HG02642 (cell line): ENCODE results near the gene HSD17B3.
"Not testable (repeated sequence)": the region's sequence is repeated elsewhere in the genome, so short reads cannot be mapped to it uniquely, and the experiment has no call there.

Source experiments
- ATAC-seq: cut with Tn5 transposase; IDR thresholded peaks from one replicate; pipeline ENCODE4 v1.9.1; 2021; ENCODE audit warnings: mild to moderate bottlenecking; ENCODE audit not compliant: unreplicated experiment, poor library complexity

HSD17B3 gene

DNA sequence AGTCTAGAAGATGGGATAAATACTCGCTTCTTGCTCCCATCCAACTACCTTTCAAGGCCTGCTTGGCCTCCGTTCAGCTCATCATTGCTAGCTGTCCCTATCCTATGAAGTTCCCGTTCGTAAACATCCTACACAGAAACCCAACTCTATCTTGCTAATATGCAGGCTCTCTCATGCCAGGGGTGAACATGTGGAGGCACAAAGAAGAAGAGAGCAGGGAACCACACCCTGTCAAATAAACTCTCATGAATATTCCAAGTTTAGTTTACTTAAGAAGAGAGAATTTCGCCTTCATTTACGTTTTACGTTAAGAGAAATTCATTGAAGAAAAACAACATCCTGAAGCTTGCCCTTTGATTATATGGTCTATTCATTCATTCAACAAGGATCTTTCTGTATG is 7.9 kb upstream of the HSD17B3 start:
- ATAC-seq, result no peak

DNA sequence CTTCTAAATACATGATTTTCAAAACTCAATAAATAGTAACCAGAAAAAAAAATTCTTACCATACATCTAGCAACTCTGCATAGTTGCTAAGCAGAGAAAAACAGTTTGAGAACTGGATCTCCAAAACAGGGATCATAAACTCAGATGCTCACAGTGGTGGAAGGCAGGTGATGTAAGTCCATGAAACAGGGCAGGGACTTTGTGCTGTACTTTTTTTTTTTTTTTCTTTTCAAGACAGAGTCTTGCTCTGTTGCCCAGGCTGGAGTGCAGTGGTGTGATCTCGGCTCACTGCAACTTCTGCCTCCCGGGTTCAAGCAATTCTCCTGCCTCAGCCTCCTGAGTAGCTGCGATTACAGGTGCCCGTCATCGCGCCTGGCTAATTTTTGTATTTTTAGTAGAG is 5.0 kb upstream of the HSD17B3 start:
- not testable (repeated sequence) for ATAC-seq

- no peak for ATAC-seq
Measured at GRCh38 chr9:96305171-96305570, 3.2 kb upstream of the HSD17B3 start.

- no peak for ATAC-seq
Measured at GRCh38 chr9:96304230-96304629, 2.3 kb upstream of the HSD17B3 start.

- ATAC-seq, result no peak
Measured at GRCh38 chr9:96299823-96300222, 2.2 kb downstream of the HSD17B3 start.

DNA sequence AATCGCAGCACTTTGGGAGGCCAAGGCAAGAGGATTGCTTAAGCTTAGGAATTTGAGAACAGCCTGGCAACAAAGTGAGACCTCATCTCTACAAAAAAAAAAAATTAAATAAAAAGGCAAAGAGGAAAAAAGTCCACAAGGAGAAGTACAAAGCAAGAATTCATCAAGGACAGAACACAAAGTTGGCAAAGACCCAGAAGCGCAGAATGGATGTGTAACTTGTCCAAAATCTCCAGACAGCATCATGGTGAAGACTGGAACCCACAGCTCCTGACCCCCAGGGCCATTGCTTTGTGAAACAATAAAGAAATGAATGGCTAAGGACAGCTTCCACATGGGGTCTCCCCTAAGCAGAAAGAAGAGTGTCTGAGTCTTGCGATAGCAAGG is 7.8 kb downstream of the HSD17B3 start:
- ATAC-seq, result no peak

DNA sequence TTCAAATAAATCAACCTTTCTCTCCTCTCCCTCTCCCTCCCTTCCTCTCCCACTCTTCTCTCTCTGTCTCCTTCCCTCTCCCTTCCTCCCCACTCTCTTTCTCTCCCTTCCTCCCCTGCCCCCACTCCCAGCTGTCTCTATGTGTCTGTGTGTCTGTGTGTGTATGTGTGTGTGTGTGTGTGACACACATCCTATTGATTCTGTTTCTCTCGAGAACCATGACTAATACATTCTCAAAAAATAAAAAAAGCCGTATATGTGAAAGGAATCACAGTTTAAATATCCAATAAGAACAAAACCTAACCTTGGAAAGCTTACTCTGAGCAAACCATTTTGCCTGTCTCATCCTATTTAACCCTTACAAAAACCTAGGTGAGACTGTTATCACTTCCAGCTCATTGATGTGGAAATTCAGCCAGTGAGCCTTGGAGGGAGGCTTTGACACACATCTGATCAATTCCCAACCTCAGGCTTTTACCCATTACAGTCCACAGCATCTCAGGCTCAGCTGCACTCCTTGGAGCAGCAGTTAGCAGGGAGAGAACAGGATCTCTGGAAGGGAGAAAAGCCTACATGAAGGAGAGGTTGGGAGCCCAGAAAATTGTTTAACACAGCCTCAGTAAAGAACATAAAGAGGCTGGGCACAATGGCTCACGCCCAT is 8.3 kb downstream of the HSD17B3 start:
- ATAC-seq, result no peak

DNA sequence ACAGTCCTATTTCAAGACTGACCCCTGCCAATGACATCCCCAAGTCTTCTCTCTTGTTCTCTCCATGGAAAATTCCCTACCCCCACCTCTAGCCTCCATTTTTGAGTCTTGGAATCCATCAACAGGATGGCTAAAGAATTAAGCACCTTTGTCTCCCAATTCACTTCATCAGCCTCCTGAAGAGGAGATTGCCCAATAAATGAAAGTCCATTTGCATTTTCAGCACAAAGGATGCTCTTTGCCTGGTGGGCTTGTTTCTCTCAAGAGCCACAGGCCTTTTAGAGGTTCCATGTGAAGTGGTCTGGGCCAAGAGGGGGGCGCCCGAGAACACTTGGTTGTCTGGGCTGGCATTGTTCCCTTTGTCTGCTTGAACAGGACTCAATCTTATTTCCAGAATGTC is 12.6 kb downstream of the HSD17B3 start:
- ATAC-seq, result no peak

GRCh38 chr9:96281641-96282040 is 20.3 kb downstream of the HSD17B3 start:
- ATAC-seq, result no peak

GRCh38 chr9:96279932-96280331 is 22.0 kb downstream of the HSD17B3 start:
- no peak for ATAC-seq

DNA sequence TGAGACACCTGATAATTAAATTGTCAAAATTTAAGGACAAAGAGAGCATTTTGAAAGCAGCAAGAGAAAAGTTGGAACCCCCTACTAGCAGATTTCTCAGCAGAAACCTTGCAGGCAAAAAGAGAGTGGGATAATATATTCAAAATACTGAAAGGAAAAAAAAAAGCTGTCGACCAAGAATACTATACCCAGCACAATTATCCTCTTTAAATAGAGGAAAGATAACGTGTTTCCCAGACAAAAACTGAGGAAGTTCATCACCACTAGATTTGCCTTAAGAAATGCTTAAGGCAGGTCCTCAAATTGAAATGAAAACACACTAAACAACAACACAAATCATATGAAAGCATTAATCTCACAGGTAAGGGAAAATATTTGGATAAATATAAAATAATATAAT is 27.0 kb downstream of the HSD17B3 start:
- no peak for ATAC-seq

DNA sequence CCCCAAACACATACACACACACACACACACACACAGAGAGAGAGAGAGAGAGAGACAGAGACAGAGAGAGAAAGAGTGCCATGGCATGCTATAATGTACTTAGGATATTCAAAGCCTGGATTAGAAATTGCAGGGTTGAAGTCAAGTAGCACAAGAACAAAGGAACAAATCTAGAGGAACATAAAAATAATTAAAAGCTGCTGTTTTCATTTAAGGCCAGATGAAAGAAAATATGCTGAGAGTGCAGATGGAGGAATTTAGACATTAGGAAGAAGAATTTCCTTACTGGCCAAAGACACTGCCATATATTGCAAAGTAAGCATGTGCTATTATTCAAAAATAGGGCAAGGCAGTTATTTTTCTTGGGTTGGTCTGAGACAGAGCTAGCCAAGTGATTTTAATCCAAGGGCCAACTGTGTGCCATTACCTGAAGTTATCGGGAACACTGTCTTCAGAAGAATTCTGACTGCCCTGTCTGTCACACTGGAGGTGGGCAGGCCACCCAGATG is 31.7 kb downstream of the HSD17B3 start:
- ATAC-seq, result no peak

DNA sequence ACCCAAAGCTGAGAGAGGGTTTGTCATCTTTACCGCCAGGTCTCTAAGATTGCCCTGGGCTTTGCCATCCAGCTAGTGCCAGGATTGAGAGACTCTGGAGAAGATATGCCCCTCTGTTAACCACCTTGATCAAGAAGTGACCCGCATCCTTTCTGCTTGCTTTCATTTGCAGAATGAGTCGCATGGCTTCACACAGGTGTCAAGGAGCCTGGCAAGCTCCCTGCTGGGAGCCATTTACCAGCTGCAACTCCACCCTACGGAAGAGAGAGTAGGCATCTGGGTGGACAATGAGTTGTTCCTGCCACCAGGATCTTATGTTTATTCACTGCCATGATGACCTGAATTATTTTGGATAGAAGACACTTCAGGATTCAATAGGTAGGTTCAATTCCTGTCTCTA is 43.0 kb downstream of the HSD17B3 start:
- no peak for ATAC-seq

DNA sequence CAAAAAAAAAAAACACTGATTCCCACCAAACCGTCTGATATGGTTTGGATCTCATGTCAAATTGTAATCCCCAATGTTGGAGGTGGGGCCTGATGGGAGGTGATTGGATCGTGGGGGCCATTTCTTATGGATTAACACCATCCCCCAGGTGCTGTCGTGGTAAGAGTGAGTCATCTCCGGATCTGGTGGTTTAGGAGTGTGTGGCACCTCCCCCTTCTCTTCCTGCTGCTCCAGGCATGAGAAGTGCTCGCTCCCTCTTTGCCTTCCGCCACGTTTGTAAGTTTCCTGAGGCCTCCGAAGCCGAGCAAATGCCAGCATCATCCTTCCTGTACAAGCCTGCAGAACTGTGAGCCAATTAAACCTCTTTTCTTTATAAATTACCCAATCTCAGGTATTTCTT is 45.2 kb downstream of the HSD17B3 start:
- no peak for ATAC-seq

GRCh38 chr9:96255698-96256097 is 46.3 kb downstream of the HSD17B3 start:
- no peak for ATAC-seq

DNA sequence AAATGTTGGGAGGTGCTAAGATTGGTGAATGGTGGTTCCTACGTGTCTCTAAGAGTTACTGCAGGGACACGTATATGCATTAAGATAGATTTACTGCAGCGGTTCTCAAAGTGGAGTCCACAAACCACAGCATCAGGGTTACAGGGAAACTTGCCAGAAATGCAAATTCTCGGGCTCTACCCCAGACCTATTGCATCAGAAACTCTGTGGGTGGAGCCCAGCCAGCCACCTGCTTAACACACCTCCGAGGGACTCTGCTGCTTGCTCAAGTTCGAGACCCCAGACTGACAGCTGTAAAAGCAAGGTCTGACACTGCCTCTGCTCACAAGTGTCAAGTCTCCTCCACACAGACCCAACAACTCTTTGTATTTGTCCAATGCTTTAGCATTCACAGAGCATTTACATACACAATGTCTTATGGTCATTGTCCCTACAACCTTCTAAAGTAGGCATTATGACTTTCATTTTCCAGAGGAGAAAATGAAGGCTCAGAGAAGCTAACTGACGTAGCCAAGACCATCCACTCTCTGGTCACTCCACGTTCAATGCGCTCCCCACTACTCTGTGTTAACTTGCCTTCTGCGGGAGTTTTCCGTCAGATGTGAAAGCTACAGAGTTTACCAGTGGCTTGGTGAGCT is 48.8 kb downstream of the HSD17B3 start:
- no peak for ATAC-seq

GRCh38 chr9:96251451-96251850 is 50.5 kb downstream of the HSD17B3 start:
- no peak for ATAC-seq

GRCh38 chr9:96249746-96250145 is 52.2 kb downstream of the HSD17B3 start:
- ATAC-seq, result no peak

- ATAC-seq, result no peak
Measured at GRCh38 chr9:96246267-96246671, 55.7 kb downstream of the HSD17B3 start.

DNA sequence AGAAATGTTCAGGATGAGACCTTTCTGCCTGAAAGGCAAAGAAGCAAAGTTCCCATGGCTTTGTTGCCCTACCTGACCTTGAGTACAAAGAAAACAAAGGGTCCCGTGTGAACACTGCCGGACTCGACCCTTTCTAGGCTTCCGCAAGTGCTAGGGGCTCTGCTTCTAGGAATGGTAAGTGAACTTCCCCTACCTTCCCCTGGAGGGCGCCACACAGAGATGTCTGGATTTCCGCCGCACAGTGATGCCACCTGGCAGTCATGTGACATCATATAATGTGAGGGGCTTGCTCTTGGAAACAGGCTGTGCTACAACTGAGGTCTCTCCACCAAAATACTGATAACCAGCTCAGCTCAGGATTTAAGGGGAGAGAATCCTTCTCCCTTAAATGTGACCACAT is 56.6 kb downstream of the HSD17B3 start:
- ATAC-seq, result no peak

DNA sequence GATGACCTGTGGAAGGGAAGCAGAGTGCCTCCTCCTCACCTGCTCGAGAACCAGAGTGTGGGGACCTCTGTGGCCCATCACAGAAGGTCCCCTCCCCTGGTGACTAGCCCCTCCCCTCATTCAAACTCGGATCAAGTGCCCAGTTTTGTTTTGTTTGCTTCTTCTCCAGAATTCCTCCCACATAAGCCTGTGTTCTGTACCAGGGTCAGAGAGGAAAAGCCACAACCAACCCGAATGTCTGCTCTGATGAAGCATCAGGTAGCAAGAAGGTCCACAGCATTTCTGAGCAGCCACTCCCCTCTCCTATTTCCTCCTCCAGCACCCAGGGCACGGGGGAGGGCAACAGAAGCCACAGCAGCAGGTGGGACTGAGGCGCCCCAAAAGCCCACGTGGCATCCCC is 58.2 kb downstream of the HSD17B3 start:
- no peak for ATAC-seq

DNA sequence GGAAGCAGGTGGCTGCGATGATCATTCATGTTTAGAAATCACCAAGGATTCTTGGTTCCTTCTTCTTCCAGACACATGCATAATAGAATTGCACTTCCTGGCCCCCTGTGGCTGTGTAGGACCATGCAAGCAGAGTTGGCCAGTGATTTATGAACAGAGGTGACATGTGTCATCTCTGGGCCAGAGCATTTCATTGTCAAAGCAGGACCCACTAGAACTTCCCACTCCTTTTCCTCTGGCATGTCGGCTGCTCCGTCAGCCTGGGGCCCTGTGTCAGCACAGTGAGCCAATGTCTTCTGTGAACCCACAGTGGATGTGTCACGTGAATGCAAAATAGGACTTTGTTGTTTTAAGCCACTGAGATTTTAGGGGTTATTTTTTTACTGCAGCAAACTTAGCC is 59.2 kb downstream of the HSD17B3 start:
- no peak for ATAC-seq
